DOHH2 (cell line): Measurements from ENCODE around the gene GAPDHS.

Source experiments
- CTCF ChIP-seq: fragments of 200-600 bp; sonication (generic); IDR thresholded peaks from one replicate; pipeline ENCODE4 v1.5.1; 2014; ENCODE audit warnings: antibody characterized with exemption, mild to moderate bottlenecking, low read depth, low read length; ENCODE audit not compliant: poor library complexity, severe bottlenecking
- EZH2phosphoT487 ChIP-seq: fragments of 200-600 bp; sonication (generic); IDR thresholded peaks from 2 replicates; pipeline ENCODE4 v1.6.1; 2017; ENCODE audit warnings: borderline replicate concordance, mild to moderate bottlenecking, antibody characterized with exemption, low read length, moderate library complexity, mixed read lengths

DNA sequence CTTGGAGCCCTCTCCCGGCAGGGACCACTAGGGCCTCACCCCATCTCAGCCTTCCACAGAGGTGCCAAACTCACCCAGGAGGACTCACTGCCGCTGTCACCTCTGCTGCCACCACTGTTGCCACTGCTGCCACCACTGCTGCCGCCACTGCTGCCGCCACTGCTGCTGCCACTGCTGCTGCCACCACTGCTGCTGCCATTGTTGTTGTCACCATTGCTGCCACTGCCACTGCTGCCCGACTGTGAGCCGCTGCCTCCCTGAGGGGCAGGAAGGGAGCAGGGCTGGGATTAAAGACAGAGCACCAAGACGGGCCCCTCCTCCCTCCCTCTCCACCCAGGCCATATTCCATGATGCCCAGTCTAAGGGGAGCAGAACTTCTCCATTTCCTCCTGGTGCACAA, 21.9 kb upstream of the GAPDHS start:
- TF ChIP-seq CTCF (no peak), EZH2phosphoT487 (no peak)
